Thymus (tissue), 11 donors: ENCODE measurements around the gene MCC. TPM values are rescaled to one million over a fixed set of nuclear protein-coding genes. Genes with fewer than 3 reads are reported as not detected.

Experiments
- DNase-seq, 9 donors: peaks; one replicate each; pipeline ENCODE4 v3.0.0-alpha.2; 2013; ENCODE audit warnings: low spot score in 9 of 9, low read depth in 6 of 9, missing footprints in 1 of 9
- H3K27ac ChIP-seq, 2 donors: one replicate each; pipeline ENCODE4 v1.5.1; 2013; ENCODE audit warnings: control low read depth in 1 of 2, low read depth in 1 of 2, low read length in 1 of 2, mild to moderate bottlenecking in 1 of 2, moderate library complexity in 1 of 2
- H3K27me3 ChIP-seq, 2 donors: one replicate each; pipeline ENCODE4 v1.5.1; 2013; ENCODE audit warnings: low read length in 1 of 2; ENCODE audit not compliant: control insufficient read depth in 2 of 2, insufficient read depth in 1 of 2
- H3K36me3 ChIP-seq, 2 donors: one replicate each; pipeline ENCODE4 v1.5.1; 2013; ENCODE audit warnings: low read length in 1 of 2, mild to moderate bottlenecking in 1 of 2, moderate library complexity in 1 of 2; ENCODE audit not compliant: control insufficient read depth in 2 of 2, insufficient read depth in 2 of 2
- H3K4me1 ChIP-seq, 2 donors: one replicate each; pipeline ENCODE4 v1.5.1; 2013; ENCODE audit warnings: low read length in 2 of 2; ENCODE audit not compliant: control insufficient read depth in 2 of 2, insufficient read depth in 2 of 2
- H3K4me3 ChIP-seq, 2 donors: one replicate each; pipeline ENCODE4 v1.5.1; 2013; ENCODE audit warnings: low read length in 2 of 2, control low read depth in 1 of 2, mild to moderate bottlenecking in 1 of 2
- H3K9me3 ChIP-seq, 2 donors: one replicate each; pipeline ENCODE4 v1.5.1; 2013; ENCODE audit warnings: low read length in 1 of 2, mild to moderate bottlenecking in 1 of 2; ENCODE audit not compliant: control insufficient read depth in 2 of 2, insufficient read depth in 1 of 2
- WGBS: extraction: QIAGEN DNeasy Blood & Tissue Kit; methylation state at CpG from one replicate; pipeline ENCODE4 v1.1.7; 2013; 5-methylcytosine and 5-hydroxymethylcytosine counted together
- polyA plus RNA-seq: library from polyadenylated mRNA; stranded (reverse); fragments of 200-250 nt; gene quantifications from one replicate; pipeline ENCODE4 v1.2.3, GENCODE V29; 2013
- total RNA-seq: library from RNA; stranded (reverse); fragments of 120-200 nt; gene quantifications from one replicate; pipeline ENCODE4 v1.2.4, GENCODE V29; 2013
- donor health status: healthy.

The MCC gene
- total and polyA plus RNA-seq, 2 donors, result 5.1 to 7.0 TPM

DNA sequence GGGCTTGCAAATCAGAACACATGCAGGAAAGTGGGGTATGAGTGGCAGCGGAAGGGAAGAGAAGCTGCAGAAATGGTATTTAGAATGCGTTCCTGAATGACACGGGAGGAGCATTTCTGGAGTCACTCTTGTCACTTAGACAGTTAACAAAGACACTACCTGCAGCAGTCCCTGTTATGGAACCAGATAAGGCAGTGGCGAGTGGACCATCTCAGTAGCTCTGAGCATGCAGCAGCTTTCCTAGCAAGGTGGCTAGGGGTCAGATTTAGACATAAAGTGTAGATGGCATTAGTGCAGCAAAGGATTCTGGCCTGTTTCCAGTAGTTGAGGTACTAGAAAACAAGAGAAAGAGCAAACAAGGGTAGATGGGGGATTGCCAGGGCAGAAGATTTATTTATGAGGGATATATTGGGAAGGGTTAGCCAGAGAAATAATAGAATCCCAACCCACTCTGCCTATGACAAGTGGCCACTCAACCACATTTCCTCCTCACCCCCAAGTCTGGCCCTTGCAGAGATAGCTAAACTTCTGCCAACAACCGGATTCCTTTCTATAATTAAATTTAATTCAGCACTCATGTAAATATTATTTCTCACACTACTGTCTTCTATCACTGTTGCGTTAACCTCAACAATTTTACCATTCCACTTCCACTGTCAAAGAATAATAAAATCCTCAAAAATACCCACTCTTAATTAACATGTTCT is 310.0 kb downstream of the MCC start:
- no peaks in the 10 kb centered on the region for H3K27me3 ChIP-seq
- 96% methylated on average over 6 of the region's 6 CpGs for WGBS
- no peaks in the 10 kb centered on the region for H3K36me3 ChIP-seq
- no peaks in the 10 kb centered on the region for H3K9me3 ChIP-seq
- H3K4me1 ChIP-seq, result no peaks in the 10 kb centered on the region
- H3K27ac ChIP-seq, result no peak overlapping the region
- no peak for DNase-seq
- H3K4me3 ChIP-seq, result no peak overlapping the region

DNA sequence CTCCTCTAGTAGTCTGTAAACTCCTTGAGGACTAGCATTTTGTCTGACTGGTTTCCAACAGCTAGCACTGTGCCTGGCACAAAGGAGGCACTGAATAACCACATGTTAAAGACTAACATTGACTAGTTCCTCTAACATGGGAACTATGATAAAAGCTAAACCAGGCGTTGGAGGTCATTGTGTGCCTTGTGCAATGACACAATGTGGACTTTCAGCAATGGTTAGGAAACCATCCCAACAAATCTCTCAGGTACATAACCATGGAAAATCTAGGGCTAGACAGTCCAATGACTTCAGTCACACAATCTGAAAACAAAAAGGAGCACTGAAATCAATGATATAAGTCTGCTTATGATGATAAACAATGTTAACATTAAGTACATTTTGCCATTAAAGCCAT is 311.0 kb downstream of the MCC start:
- H3K27me3 ChIP-seq, result no peaks in the 10 kb centered on the region
- H3K27ac ChIP-seq, result no peak overlapping the region
- no peaks in the 10 kb centered on the region for H3K9me3 ChIP-seq
- no peak overlapping the region for H3K4me3 ChIP-seq
- no peak for DNase-seq
- no peaks in the 10 kb centered on the region for H3K36me3 ChIP-seq
- 97% methylated on average over 1 of the region's 1 CpG for WGBS
- no peaks in the 10 kb centered on the region for H3K4me1 ChIP-seq

- no peaks in the 10 kb centered on the region for H3K9me3 ChIP-seq
- H3K4me3 ChIP-seq, result no peak overlapping the region
- no peak for DNase-seq
- 90% methylated on average over 4 of the region's 4 CpGs for WGBS
- no peaks in the 10 kb centered on the region for H3K36me3 ChIP-seq
- H3K27me3 ChIP-seq, result no peaks in the 10 kb centered on the region
- no peak overlapping the region for H3K27ac ChIP-seq
- H3K4me1 ChIP-seq, result no peaks in the 10 kb centered on the region
Observed at GRCh38 chr5:113176734-113177133, 311.5 kb downstream of the MCC start.

DNA sequence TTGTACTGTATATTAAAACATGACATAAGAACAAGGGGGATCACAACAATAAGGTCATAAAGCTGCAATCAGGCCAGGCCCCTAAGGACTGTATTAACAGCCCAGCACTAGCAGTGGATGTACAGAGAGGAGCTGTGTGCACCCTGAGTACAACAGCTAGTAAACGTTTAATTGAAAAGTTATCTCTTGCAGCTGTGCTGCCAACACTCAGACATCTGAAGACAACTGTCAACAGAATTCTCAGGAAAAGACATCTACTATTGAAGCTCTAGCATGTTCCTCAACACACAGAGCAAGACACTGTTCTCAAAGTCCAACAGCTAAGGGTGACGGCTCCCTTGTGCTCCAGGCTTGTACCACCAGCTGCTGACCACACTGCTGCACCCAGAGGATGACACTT is 312.1 kb downstream of the MCC start:
- Histone ChIP-seq H3K9me3 (no peaks in the 10 kb centered on the region), H3K27me3 (peaks cover 0 to 2% of the 10 kb centered on the region in 2 donors), H3K36me3 (no peaks in the 10 kb centered on the region), H3K27ac (no peak overlapping the region), H3K4me3 (no peak overlapping the region), H3K4me1 (no peaks in the 10 kb centered on the region)
- WGBS, result 89% methylated on average over 2 of the region's 2 CpGs
- DNase-seq, result no peak

- H3K27me3 ChIP-seq, result peaks cover 0 to 2% of the 10 kb centered on the region in 2 donors
- no peak overlapping the region for H3K27ac ChIP-seq
- H3K9me3 ChIP-seq, result no peaks in the 10 kb centered on the region
- no peaks in the 10 kb centered on the region for H3K4me1 ChIP-seq
- no peak for DNase-seq
- no peak overlapping the region for H3K4me3 ChIP-seq
- WGBS, result 80% methylated on average over 5 of the region's 5 CpGs
- no peaks in the 10 kb centered on the region for H3K36me3 ChIP-seq
Observed at GRCh38 chr5:113172231-113172826, 315.9 kb downstream of the MCC start.

DNA sequence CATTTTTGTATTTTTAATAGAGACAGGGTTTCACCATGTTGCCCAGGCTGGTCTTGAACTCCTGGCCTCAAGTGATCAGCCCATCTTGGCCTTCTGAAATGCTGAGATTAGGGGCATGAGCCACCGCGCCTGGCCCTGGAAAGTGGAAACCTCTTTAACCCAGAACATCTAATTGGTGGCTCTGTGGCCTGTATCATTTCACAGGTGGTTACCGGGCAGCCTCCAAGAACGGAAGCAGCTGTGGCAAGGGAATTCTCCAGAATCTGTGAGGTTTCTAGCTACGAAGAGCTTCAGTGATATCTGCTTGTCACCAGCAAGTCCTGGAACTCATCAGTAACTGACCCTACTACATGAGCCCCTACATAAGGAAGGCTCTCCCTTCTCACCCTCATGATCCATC is 316.7 kb downstream of the MCC start:
- Histone ChIP-seq H3K4me3 (no peak overlapping the region), H3K27me3 (peaks cover 0 to 2% of the 10 kb centered on the region in 2 donors), H3K4me1 (no peaks in the 10 kb centered on the region), H3K36me3 (no peaks in the 10 kb centered on the region), H3K27ac (no peak overlapping the region), H3K9me3 (no peaks in the 10 kb centered on the region)
- no peak for DNase-seq
- 96% methylated on average over 5 of the region's 5 CpGs for WGBS

- Histone ChIP-seq H3K36me3 (no peaks in the 10 kb centered on the region), H3K9me3 (no peaks in the 10 kb centered on the region), H3K4me3 (no peak overlapping the region), H3K27ac (no peak overlapping the region), H3K27me3 (peaks cover 0 to 2% of the 10 kb centered on the region in 2 donors), H3K4me1 (no peaks in the 10 kb centered on the region)
- 95% methylated on average over 4 of the region's 4 CpGs for WGBS
- no peak for DNase-seq
Observed at GRCh38 chr5:113170707-113171106, 317.5 kb downstream of the MCC start.

DNA sequence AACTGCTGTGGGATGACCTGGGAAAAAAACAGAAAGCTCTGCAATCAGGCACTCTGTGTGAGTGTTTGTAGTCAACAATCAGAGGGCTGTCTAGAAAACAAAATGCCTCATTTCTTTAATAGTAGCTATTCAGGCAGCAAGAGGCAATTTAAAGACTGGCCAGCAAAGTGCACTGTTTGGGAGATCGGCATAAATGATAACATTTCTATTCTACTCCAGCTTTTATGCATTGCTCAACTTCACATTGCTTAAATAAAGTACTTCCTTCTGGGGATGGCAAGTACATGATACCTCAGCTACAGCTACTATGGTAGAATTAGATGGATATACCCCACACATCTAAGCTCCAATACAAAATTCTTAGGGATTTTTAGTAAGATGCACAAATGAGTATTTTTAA is 318.5 kb downstream of the MCC start:
- no peaks in the 10 kb centered on the region for H3K4me1 ChIP-seq
- no peaks in the 10 kb centered on the region for H3K9me3 ChIP-seq
- peaks cover 0 to 4% of the 10 kb centered on the region in 2 donors for H3K27me3 ChIP-seq
- WGBS, result 85% methylated on average over 1 of the region's 1 CpG
- H3K27ac ChIP-seq, result no peak overlapping the region
- DNase-seq, result no peak
- H3K36me3 ChIP-seq, result no peaks in the 10 kb centered on the region
- no peak overlapping the region for H3K4me3 ChIP-seq

- H3K4me3 ChIP-seq, result no peak overlapping the region
- no peak for DNase-seq
- H3K36me3 ChIP-seq, result no peaks in the 10 kb centered on the region
- no peak overlapping the region for H3K27ac ChIP-seq
- no peaks in the 10 kb centered on the region for H3K4me1 ChIP-seq
- H3K27me3 ChIP-seq, result peaks cover 0 to 5% of the 10 kb centered on the region in 2 donors
- H3K9me3 ChIP-seq, result no peaks in the 10 kb centered on the region
- WGBS, result 87% methylated on average over 2 of the region's 2 CpGs
Observed at GRCh38 chr5:113167985-113168384, 320.3 kb downstream of the MCC start.
